Ascending aorta (tissue), 2 donors: ENCODE data around the gene NOS1AP. TPM values are rescaled to one million over a fixed set of nuclear protein-coding genes. Genes with fewer than 3 reads are reported as not detected.

Experiments used
- DNase-seq, 2 donors: peaks; one replicate each; pipeline ENCODE4 v3.0.0-alpha.2; 2019; ENCODE audit warnings: low spot score in 2 of 2
- H3K27ac ChIP-seq, 2 donors: fragments of 200-600 bp; sonication (generic); one replicate each; pipeline ENCODE4 v1.5.1; 2016 to 2017; ENCODE audit warnings: mild to moderate bottlenecking in 1 of 2
- H3K27me3 ChIP-seq: fragments of 200-600 bp; sonication (generic); one replicate; pipeline ENCODE4 v1.5.1; 2017
- H3K36me3 ChIP-seq, 2 donors: fragments of 200-600 bp; sonication (generic); one replicate each; pipeline ENCODE4 v1.5.1; 2016
- H3K4me1 ChIP-seq, 2 donors: fragments of 200-600 bp; sonication (generic); one replicate each; pipeline ENCODE4 v1.5.1; 2016 to 2017; ENCODE audit warnings: mild to moderate bottlenecking in 1 of 2
- H3K4me3 ChIP-seq, 2 donors: fragments of 200-600 bp; sonication (generic); one replicate each; pipeline ENCODE4 v1.5.1; 2016 to 2017; ENCODE audit warnings: mild to moderate bottlenecking in 1 of 2
- H3K9me3 ChIP-seq, 2 donors: fragments of 200-600 bp; sonication (generic); one replicate each; pipeline ENCODE4 v1.5.1; 2016
- CTCF ChIP-seq, 3 experiments: fragments of 200-600 bp in 2 of 3; fragments of 450-650 bp in 1 of 3; sonication (generic) in 2 of 3; IDR thresholded peaks; one replicate each; pipeline ENCODE4 v1.5.1; 2016 to 2019; ENCODE audit warnings: antibody characterized with exemption in 3 of 3, mild to moderate bottlenecking in 1 of 3, moderate library complexity in 1 of 3
- intact Hi-C: fragments of 100-400 bp; cut with DNase I; formaldehyde crosslinking; loops from one replicate; pipeline ENCODE4 v1.15.1; 2023
- total RNA-seq: library from RNA; depleted of rRNA; stranded (reverse); fragments of >200 nt; gene quantifications from one replicate; pipeline ENCODE4 v1.1.0, GENCODE V29; 2016

NOS1AP gene
- total RNA-seq, 1 donor from 2014 or later: 5.0 TPM

DNA sequence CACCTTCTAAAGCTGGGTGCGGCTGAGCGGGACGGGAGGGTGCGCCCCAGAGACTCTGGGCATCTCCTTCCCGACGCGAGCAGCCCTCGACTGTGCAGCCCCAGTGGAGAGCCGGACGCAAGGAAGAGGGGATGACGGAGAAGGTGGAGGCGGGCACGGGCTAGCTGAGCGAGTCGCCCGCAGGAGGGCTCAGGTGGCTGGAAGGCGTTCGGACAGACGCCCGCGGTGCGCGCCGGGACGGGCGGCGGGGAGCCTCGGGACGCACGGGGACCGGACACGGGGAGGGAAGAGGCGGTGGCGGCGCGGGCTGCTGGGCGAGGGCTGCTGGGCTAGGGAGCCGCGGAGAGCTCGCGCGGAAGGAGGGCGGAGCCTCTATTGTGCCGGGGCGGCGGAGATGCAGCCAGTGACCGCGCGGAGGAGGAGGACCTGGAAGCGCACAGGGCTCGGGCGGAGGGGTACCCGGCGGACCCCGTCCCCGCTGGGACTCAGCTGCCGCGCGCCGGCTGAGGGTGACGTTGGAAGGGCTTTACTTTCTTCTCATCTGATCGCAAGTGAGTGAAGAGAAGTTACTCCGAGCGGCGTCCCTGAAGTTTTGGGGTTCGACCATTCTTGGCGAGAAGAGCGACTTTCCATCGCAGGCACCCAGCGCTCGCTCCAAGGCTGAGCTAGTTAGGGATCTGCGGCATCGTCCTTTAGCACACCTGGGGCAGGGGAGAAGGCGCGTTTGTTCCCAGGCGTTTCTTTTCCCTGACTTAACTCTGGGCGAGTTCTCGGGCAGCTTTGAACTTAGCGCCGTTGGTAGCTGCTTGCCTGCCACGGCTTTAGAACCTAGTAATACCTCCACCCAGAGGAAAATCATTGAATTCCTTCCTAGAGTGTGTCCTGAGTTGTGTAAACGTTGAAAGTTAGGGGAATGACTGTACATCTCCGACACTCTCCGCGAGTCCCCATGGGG is 45.7 kb upstream of the NOS1AP start, which contains the start of gene OLFML2B:
Gene OLFML2B (minus strand): TSS at position 323 of the 955 bp plus-strand sequence. CDS start 439 bp downstream, outside the sequence.
- H3K27ac ChIP-seq: peak within 1 kb of the TSS; percentile 74 to 85
- peak in 1 of 2 donors; percentile 86 for DNase-seq

DNA sequence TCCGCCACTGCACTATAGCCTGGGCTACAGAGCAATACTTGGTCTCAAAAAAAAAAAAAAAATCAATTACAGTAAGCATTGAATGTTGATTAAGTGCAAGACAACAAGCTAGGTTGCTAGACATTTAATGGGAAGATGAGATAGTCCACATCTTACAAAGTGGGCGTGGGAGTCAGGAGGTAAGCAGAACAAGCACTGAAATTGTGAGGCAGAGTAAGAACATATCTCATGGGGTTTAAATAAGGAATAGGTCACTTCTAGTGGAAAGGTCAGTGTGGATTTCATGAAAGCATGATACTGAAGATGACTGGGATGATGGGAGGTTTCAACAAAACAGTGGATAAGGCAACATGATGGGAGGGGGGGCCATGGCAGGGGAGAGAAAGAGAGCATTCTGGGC is 44.0 kb upstream of the NOS1AP start:
- intact Hi-C loops: no loop called here
- H3K27ac ChIP-seq: no peak overlapping the region
- DNase-seq: no peak
- H3K4me3 ChIP-seq: no peak overlapping the region
- H3K36me3 ChIP-seq: no peaks in the 10 kb centered on the region
- no peak for TF ChIP-seq CTCF (IDR thresholded peaks at IDR 0.05)
- no peaks in the 10 kb centered on the region for H3K27me3 ChIP-seq
- H3K4me1 ChIP-seq: peaks cover 0 to 15% of the 10 kb centered on the region in 2 donors
- H3K9me3 ChIP-seq: no peaks in the 10 kb centered on the region

More for the DNA sequence above, 45.7 kb upstream of the NOS1AP start, which contains the start of gene OLFML2B:
- no peaks in the 10 kb centered on the region for H3K36me3 ChIP-seq
- intact Hi-C loops: no loop called here
- H3K4me3 ChIP-seq: peak within 1 kb of the TSS; percentile 69 to 76
- H3K27me3 ChIP-seq: no peaks in the 10 kb centered on the region
- H3K9me3 ChIP-seq: no peaks in the 10 kb centered on the region
- H3K4me1 ChIP-seq: peaks cover 8 to 30% of the 10 kb centered on the region in 2 donors
- peak; percentile 5 to 50 (median 40) for TF ChIP-seq CTCF (IDR thresholded peaks at IDR 0.05)

DNA sequence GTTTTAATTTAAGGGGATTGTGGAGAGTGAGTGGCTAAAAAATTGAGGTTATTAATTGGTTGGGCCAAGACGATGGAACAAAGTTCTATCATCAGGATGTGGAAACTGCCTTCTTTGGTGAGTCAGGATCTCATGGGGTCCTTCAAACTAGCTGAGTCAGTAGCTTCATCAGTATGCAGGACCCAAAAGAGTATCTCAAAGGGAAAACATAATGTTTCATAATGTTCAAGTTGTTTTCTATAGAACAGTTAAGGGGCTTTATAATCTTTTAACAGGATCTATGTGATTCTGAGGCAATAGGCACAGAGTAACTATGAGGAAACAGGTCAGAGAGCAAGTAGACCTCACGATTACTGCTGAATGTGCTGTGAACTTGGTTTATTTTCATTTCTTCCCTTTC is 42.6 kb upstream of the NOS1AP start:
- H3K4me3 ChIP-seq: no peak overlapping the region
- peaks cover 0 to 1% of the 10 kb centered on the region in 2 donors for H3K4me1 ChIP-seq
- intact Hi-C loops: no loop called here

GRCh38 chr1:162028726-162029125 is 40.8 kb upstream of the NOS1AP start:
- H3K27ac ChIP-seq: no peak overlapping the region
- H3K9me3 ChIP-seq: no peaks in the 10 kb centered on the region
- H3K36me3 ChIP-seq: no peaks in the 10 kb centered on the region
- H3K4me1 ChIP-seq: no peaks in the 10 kb centered on the region
- intact Hi-C loops: no loop called here
- no peak for DNase-seq
- H3K27me3 ChIP-seq: no peaks in the 10 kb centered on the region
- no peak overlapping the region for H3K4me3 ChIP-seq
- TF ChIP-seq CTCF (IDR thresholded peaks at IDR 0.05): no peak

More for the DNA sequence above, 42.6 kb upstream of the NOS1AP start:
- TF ChIP-seq CTCF (IDR thresholded peaks at IDR 0.05): no peak
- no peaks in the 10 kb centered on the region for H3K27me3 ChIP-seq
- no peak for DNase-seq
- no peaks in the 10 kb centered on the region for H3K9me3 ChIP-seq
- no peaks in the 10 kb centered on the region for H3K36me3 ChIP-seq
- no peak overlapping the region for H3K27ac ChIP-seq

DNA sequence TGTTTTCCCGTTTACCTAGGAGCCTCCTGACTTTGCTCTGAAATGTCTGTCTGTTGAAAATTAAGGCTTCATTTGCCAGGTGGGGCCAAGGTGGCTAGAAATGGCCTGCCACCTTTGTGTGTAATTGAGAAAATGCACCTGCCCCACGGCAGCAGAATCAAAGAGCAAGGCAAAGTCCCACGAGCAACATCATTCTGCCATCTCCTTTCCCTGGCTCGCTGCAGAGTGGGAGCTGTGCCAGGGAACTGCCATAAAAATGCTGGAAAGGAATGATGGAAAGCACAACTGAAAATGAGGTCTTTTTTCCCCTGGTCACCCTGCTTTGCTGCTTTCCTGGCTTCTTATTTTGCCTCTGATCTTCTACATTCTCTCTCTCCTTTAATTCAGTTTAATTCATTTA is 40.3 kb upstream of the NOS1AP start:
- intact Hi-C loops: no loop called here
- no peaks in the 10 kb centered on the region for H3K4me1 ChIP-seq
- DNase-seq: no peak
- no peaks in the 10 kb centered on the region for H3K9me3 ChIP-seq
- TF ChIP-seq CTCF (IDR thresholded peaks at IDR 0.05): no peak
- no peak overlapping the region for H3K4me3 ChIP-seq
- H3K27me3 ChIP-seq: no peaks in the 10 kb centered on the region
- H3K27ac ChIP-seq: no peak overlapping the region
- H3K36me3 ChIP-seq: no peaks in the 10 kb centered on the region
